SK-N-SH (cell line): ENCODE measurements around the gene LCN9. TPM values are rescaled to one million over a fixed set of nuclear protein-coding genes. Genes with fewer than 3 reads are reported as not detected.

Experiments used
- CTCF ChIA-PET: fragments of 300-600, 350-600 bp; formaldehyde crosslinking; extraction: SDS; loops from one replicate; lab custom pipeline; 2021; lab: Yijun Ruan, JAX
- POLR2A ChIA-PET: fragments of 350-600 bp; sonication (Branson Sonifier 250); formaldehyde crosslinking; extraction: SDS; loops from one replicate; lab custom pipeline; 2020; ENCODE audit warnings: antibody characterized with exemption, inconsistent platforms; lab: Yijun Ruan, JAX
- DNase-seq: peaks from one replicate; pipeline ENCODE4 v3.0.0; 2012
- H2AFZ ChIP-seq: fragments of 200-600 bp; sonication (generic); 2 replicates; pipeline ENCODE4 v1.8.1; 2016; ENCODE audit warnings: antibody characterized with exemption, mild to moderate bottlenecking, low read depth
- H3F3A ChIP-seq: fragments of 200-600 bp; sonication (generic); replicated peaks from 2 replicates; pipeline ENCODE3; 2016; ENCODE audit warnings: antibody characterized with exemption, mild to moderate bottlenecking; ENCODE audit not compliant: insufficient read depth
- H3K27ac ChIP-seq, 2 experiments: fragments of 200-500 bp in 1 of 2; fragments of 200-600 bp in 1 of 2; sonication (Bioruptor generic) in 1 of 2; sonication (generic), shearing (Covaris generic) in 1 of 2; 2 replicates each; pipeline versions ENCODE4 v1.5.1 to v1.6.1; 2014 to 2016; ENCODE audit warnings: low read depth in 2 of 2, inconsistent platforms in 1 of 2, low read length in 1 of 2, mild to moderate bottlenecking in 1 of 2, mixed read lengths in 1 of 2
- H3K27me3 ChIP-seq: fragments of 200-600 bp; sonication (generic), shearing (Covaris generic); 2 replicates; pipeline ENCODE4 v1.6.1; 2016; ENCODE audit warnings: mixed run types; ENCODE audit not compliant: insufficient read depth
- H3K36me3 ChIP-seq, 2 experiments: fragments of 200-500 bp in 1 of 2; fragments of 200-600 bp in 1 of 2; sonication (Bioruptor generic) in 1 of 2; sonication (generic) in 1 of 2; replicated peaks in 1 of 2; 2 replicates each; pipeline versions ENCODE3 to v1.5.1; 2014 to 2016; ENCODE audit warnings: low read length in 1 of 2, mild to moderate bottlenecking in 1 of 2; ENCODE audit not compliant: insufficient read depth in 2 of 2, control insufficient read depth in 1 of 2
- H3K4me1 ChIP-seq, 2 experiments: fragments of 200-500 bp in 1 of 2; fragments of 200-600 bp in 1 of 2; sonication (Bioruptor generic) in 1 of 2; sonication (generic), shearing (Covaris generic) in 1 of 2; 2 replicates each; pipeline versions ENCODE4 v1.5.1 to v1.6.1; 2014 to 2016; ENCODE audit warnings: low read depth in 1 of 2, low read length in 1 of 2, mixed run types in 1 of 2; ENCODE audit not compliant: insufficient read depth in 2 of 2, control insufficient read depth in 1 of 2
- H3K4me2 ChIP-seq: fragments of 200-600 bp; sonication (generic), shearing (Covaris generic); 2 replicates; pipeline ENCODE4 v1.6.1; 2017; ENCODE audit warnings: mixed run types
- H3K4me3 ChIP-seq, 2 experiments: fragments of 200-500 bp in 1 of 2; fragments of 200-600 bp in 1 of 2; sonication (Bioruptor generic) in 1 of 2; sonication (generic), shearing (Covaris generic) in 1 of 2; 2 replicates each; pipeline versions ENCODE4 v1.5.1 to v1.8.1; 2014 to 2016; ENCODE audit warnings: low read depth in 2 of 2, inconsistent platforms in 1 of 2, low read length in 1 of 2, mild to moderate bottlenecking in 1 of 2, mixed read lengths in 1 of 2, moderate library complexity in 1 of 2
- H3K79me2 ChIP-seq: fragments of 200-600 bp; sonication (generic); 2 replicates; pipeline ENCODE4 v1.8.1; 2017; ENCODE audit warnings: mild to moderate bottlenecking; ENCODE audit not compliant: insufficient read depth
- H3K9ac ChIP-seq: fragments of 200-600 bp; sonication (generic); 2 replicates; pipeline ENCODE4 v1.6.1; 2017; ENCODE audit warnings: mixed run types
- H3K9me2 ChIP-seq: fragments of 200-600 bp; sonication (generic); 2 replicates; pipeline ENCODE4 v1.6.1; 2017; ENCODE audit warnings: mixed run types
- H3K9me3 ChIP-seq: fragments of 200-600 bp; sonication (generic); 2 replicates; pipeline ENCODE4 v1.6.1; 2017; ENCODE audit warnings: mixed run types, mild to moderate bottlenecking, moderate library complexity
- H4K20me1 ChIP-seq: fragments of 200-600 bp; sonication (generic); 2 replicates; pipeline ENCODE4 v1.6.1; 2017; ENCODE audit warnings: mild to moderate bottlenecking, mixed run types; ENCODE audit not compliant: insufficient read depth
- EP300 ChIP-seq, 2 experiments: IDR thresholded peaks; 2 replicates each; pipeline versions ENCODE4 v1.4.0 to v1.6.1; 2012; ENCODE audit warnings: borderline replicate concordance in 1 of 2, low read depth in 1 of 2, low read length in 1 of 2
- FOXJ3 ChIP-seq: sonication (generic); formaldehyde crosslinking; IDR thresholded peaks from 2 replicates; pipeline ENCODE4 v1.5.1; 2020; ENCODE audit warnings: mild to moderate bottlenecking, missing genetic modification reagents
- GATA2 ChIP-seq: sonication (generic); formaldehyde crosslinking; IDR thresholded peaks from 2 replicates; pipeline ENCODE4 v1.5.0; 2020; ENCODE audit warnings: mild to moderate bottlenecking, missing genetic modification reagents
- RCOR1 ChIP-seq: fragments of 150-350 bp; IDR thresholded peaks from 2 replicates; pipeline ENCODE4 v1.6.1; 2017; ENCODE audit warnings: antibody characterized with exemption, low read length
- RFX5 ChIP-seq: IDR thresholded peaks from 2 replicates; pipeline ENCODE4 v1.6.1; 2012; ENCODE audit warnings: mild to moderate bottlenecking, improper control_type of control experiment, low read length
- TAF1 ChIP-seq: IDR thresholded peaks from 2 replicates; pipeline ENCODE4 v1.6.1; 2012; ENCODE audit warnings: low read depth, mild to moderate bottlenecking, low read length, moderate library complexity, borderline replicate concordance
- WGBS: methylation state at CpG from one replicate; pipeline ENCODE4 v1.1.6; 2017; ENCODE audit warnings: low lambda C conversion rate; 5-methylcytosine and 5-hydroxymethylcytosine counted together
- polyA plus RNA-seq, 3 experiments: library from polyadenylated mRNA; depleted of rRNA; stranded (reverse); fragments of >200 nt; gene quantifications; 2 replicates each; pipeline ENCODE4 v1.2.3, GENCODE V29; 2012
- TF ChIP-seq, protein P1 (sequence below): fragments of 150-350 bp; IDR thresholded peaks from 2 replicates; pipeline ENCODE4 v1.6.1; 2017; ENCODE audit warnings: antibody characterized with exemption, low read length, low read depth, borderline replicate concordance
- TF ChIP-seq, protein P2 (sequence below): fragments of 150-350 bp; IDR thresholded peaks from 2 replicates; pipeline ENCODE4 v1.6.1; 2016; ENCODE audit warnings: mild to moderate bottlenecking, low read depth, low read length
- TF ChIP-seq, protein P3 (sequence below): IDR thresholded peaks from 2 replicates; pipeline ENCODE4 v1.4.0; 2012; ENCODE audit warnings: low read depth

The LCN9 gene
- polyA plus RNA-seq, 1 of the 3 experiments (the other 2 are of a cell fraction) = not detected

DNA sequence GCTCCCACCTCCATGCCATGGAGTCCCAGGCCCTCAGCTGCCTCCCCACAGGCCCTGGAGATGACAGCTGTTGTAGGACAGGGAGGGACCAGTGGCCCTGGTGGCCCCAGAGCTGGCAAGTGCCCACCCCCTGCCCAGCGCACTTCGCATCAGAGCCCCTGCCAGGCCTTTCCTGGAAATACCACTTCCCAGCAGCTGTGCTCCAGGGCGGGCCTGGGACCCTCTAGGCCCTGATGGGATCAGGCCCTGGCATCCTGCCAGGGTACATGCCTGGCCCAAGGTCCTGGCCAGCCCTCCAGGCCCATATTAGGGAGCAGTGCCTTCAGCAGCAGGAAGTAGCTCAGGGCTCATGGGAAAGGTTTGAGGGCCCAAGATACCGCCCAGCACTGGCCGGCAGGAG is 41.4 kb downstream of the LCN9 start:
- no peaks in the 10 kb centered on the region for H3K79me2 ChIP-seq
- H3K4me2 ChIP-seq = no peak overlapping the region
- H3K9me2 ChIP-seq = no peaks in the 10 kb centered on the region
- DNase-seq = peak; percentile 77
- no peaks in the 10 kb centered on the region for H3F3A ChIP-seq
- no peaks in the 10 kb centered on the region for H3K36me3 ChIP-seq
- TF ChIP-seq RFX5 (no peak), EP300 (IDR thresholded peaks at IDR 0.05; ENCODE audit: borderline replicate concordance in 1 of 2, low read depth in 1 of 2, low read length in 1 of 2) (peak in 1 of 2 experiments; percentile 27; a peak in 1 of 4 replicates), GATA2 (peak; percentile 34; the same call in 1 of the 2 replicates)
- no peak overlapping the region for H2AFZ ChIP-seq
- H3K9ac ChIP-seq = no peak overlapping the region
- CTCF ChIA-PET = interaction anchor here (0.9 to 4.3 kb wide), 5 partner anchors 9 to 418 kb away, joined by 3 to 32 read pairs (median 6); no protein-coding TSS in a partner anchor
- WGBS = 93% methylated on average over 3 of the region's 5 CpGs
- no peak overlapping the region for H3K4me3 ChIP-seq
- no peaks in the 10 kb centered on the region for H3K27me3 ChIP-seq
- no peak overlapping the region for H3K27ac ChIP-seq
- H3K9me3 ChIP-seq = no peaks in the 10 kb centered on the region
- POLR2A ChIA-PET = interaction anchor here (0.8 kb wide), 1 partner anchor 9 kb away, joined by 3 read pairs; no protein-coding TSS in a partner anchor
- no peaks in the 10 kb centered on the region for H4K20me1 ChIP-seq
- peaks cover 0 to 39% of the 10 kb centered on the region in 2 experiments; a peak in 1 of 4 replicates for H3K4me1 ChIP-seq

DNA sequence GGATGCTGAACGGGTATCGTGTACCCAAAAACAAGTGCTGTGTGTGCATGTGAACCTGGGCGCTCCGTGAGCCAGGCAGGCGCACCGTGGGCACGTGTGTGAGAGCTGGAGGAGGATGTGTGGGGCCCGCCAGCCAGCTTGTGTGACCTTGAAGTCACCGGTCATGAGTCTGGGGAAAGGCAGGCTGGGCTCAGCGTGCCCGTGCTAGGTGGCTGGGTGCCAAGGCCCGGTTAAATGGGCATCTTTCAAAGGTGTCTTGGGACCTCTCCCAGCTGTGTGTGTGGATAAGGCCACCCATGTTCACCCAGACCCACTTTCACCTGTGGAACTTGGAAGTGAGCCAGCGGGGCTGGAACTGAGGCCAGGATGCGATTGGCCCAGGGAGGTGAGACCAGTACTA is 42.3 kb downstream of the LCN9 start:
- no peaks in the 10 kb centered on the region for H3K27me3 ChIP-seq
- no peaks in the 10 kb centered on the region for H3K9me2 ChIP-seq
- peaks cover 0 to 39% of the 10 kb centered on the region in 2 experiments; a peak in 1 of 4 replicates for H3K4me1 ChIP-seq
- ChIA-PET CTCF (interaction anchor here (1.4 to 4.3 kb wide), 4 partner anchors 8 to 160 kb away, joined by 4 to 32 read pairs (median 7); no protein-coding TSS in a partner anchor), POLR2A (no interaction called here)
- no peak overlapping the region for H2AFZ ChIP-seq
- no peak overlapping the region for H3K9ac ChIP-seq
- WGBS = 0% methylated on average over 1 of the region's 14 CpGs
- H3K79me2 ChIP-seq = no peaks in the 10 kb centered on the region
- no peaks in the 10 kb centered on the region for H3F3A ChIP-seq
- DNase-seq = no peak
- no peak overlapping the region for H3K27ac ChIP-seq
- no peaks in the 10 kb centered on the region for H3K36me3 ChIP-seq
- no peaks in the 10 kb centered on the region for H3K9me3 ChIP-seq
- no peak overlapping the region for H3K4me2 ChIP-seq
- no peak overlapping the region for H3K4me3 ChIP-seq
- no peaks in the 10 kb centered on the region for H4K20me1 ChIP-seq
- no peak for TF ChIP-seq FOXJ3
- TF ChIP-seq, protein P1, sequence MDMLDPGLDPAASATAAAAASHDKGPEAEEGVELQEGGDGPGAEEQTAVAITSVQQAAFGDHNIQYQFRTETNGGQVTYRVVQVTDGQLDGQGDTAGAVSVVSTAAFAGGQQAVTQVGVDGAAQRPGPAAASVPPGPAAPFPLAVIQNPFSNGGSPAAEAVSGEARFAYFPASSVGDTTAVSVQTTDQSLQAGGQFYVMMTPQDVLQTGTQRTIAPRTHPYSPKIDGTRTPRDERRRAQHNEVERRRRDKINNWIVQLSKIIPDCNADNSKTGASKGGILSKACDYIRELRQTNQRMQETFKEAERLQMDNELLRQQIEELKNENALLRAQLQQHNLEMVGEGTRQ = no peak
- no peak for TF ChIP-seq RCOR1
- TF ChIP-seq TAF1 = no peak
- TF ChIP-seq, protein P2, sequence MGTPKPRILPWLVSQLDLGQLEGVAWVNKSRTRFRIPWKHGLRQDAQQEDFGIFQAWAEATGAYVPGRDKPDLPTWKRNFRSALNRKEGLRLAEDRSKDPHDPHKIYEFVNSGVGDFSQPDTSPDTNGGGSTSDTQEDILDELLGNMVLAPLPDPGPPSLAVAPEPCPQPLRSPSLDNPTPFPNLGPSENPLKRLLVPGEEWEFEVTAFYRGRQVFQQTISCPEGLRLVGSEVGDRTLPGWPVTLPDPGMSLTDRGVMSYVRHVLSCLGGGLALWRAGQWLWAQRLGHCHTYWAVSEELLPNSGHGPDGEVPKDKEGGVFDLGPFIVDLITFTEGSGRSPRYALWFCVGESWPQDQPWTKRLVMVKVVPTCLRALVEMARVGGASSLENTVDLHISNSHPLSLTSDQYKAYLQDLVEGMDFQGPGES = no peak
- TF ChIP-seq, protein P3, sequence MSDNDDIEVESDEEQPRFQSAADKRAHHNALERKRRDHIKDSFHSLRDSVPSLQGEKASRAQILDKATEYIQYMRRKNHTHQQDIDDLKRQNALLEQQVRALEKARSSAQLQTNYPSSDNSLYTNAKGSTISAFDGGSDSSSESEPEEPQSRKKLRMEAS = no peak
